Natural killer cell (primary cell): ENCODE results near the gene SPDYE4. TPM values are rescaled to one million over a fixed set of nuclear protein-coding genes. Genes with fewer than 3 reads are reported as not detected.

ENCODE experiments used
- ATAC-seq, 3 donors: fragments of 150-1000 bp in 2 of 3; fragments of 200-7000 bp in 1 of 3; cut with Tn5 transposase; 1 replicate in 1 of 3; 2 replicates in 2 of 3; pipeline ENCODE4 v1.10.0; 2021; ENCODE audit warnings: mild to moderate bottlenecking in 2 of 3, moderate library complexity in 2 of 3
- DNase-seq, 2 donors: peaks; one replicate each; pipeline versions ENCODE4 v3.0.0 to v3.0.0-alpha.2; 2013 to 2021; ENCODE audit warnings: mixed read lengths in 1 of 2
- H3K27ac ChIP-seq: one replicate; pipeline ENCODE4 v1.5.1; 2013; ENCODE audit warnings: mild to moderate bottlenecking, low read length
- H3K27me3 ChIP-seq: one replicate; pipeline ENCODE4 v1.6.1; 2013; ENCODE audit warnings: low read length; ENCODE audit not compliant: control insufficient read depth, insufficient read depth
- H3K36me3 ChIP-seq: one replicate; pipeline ENCODE4 v1.6.1; 2013; ENCODE audit warnings: low read length; ENCODE audit not compliant: control insufficient read depth, insufficient read depth
- H3K4me1 ChIP-seq: one replicate; pipeline ENCODE4 v1.6.1; 2013; ENCODE audit warnings: low read length; ENCODE audit not compliant: control insufficient read depth, insufficient read depth
- H3K4me3 ChIP-seq: one replicate; pipeline ENCODE4 v1.5.1; 2013; ENCODE audit warnings: low read length
- H3K9me3 ChIP-seq: one replicate; pipeline ENCODE4 v1.6.1; 2013; ENCODE audit warnings: low read length; ENCODE audit not compliant: control insufficient read depth, insufficient read depth
- H3K27ac Mint-ChIP-seq, 2 donors: one replicate each; pipeline ENCODE4 v1.8.0; 2022; ENCODE audit warnings: mild to moderate bottlenecking in 2 of 2, mixed read lengths in 2 of 2, moderate library complexity in 1 of 2
- H3K27me3 Mint-ChIP-seq, 2 donors: one replicate each; pipeline ENCODE4 v1.8.0; 2022; ENCODE audit warnings: low read depth in 2 of 2, mixed read lengths in 2 of 2
- H3K36me3 Mint-ChIP-seq: one replicate; pipeline ENCODE4 v1.8.0; 2022; ENCODE audit warnings: mixed read lengths
- H3K4me1 Mint-ChIP-seq, 2 donors: one replicate each; pipeline ENCODE4 v1.8.0; 2022; ENCODE audit warnings: mixed read lengths in 2 of 2
- H3K4me3 Mint-ChIP-seq: one replicate; pipeline ENCODE4 v1.8.0; 2022; ENCODE audit warnings: mild to moderate bottlenecking, moderate library complexity, mixed read lengths
- H3K9me3 Mint-ChIP-seq, 2 donors: one replicate each; pipeline ENCODE4 v1.8.0; 2022; ENCODE audit warnings: mixed read lengths in 2 of 2
- CTCF ChIP-seq: fragments of 200-600 bp; IDR thresholded peaks from one replicate; pipeline ENCODE4 v1.8.0; 2022; ENCODE audit warnings: antibody characterized with exemption
- WGBS: methylation state at CpG from one replicate; pipeline ENCODE4 v1.1.7; 2013; ENCODE audit warnings: missing lambda C conversion rate; ENCODE audit not compliant: insufficient coverage; 5-methylcytosine and 5-hydroxymethylcytosine counted together
- intact Hi-C: fragments of 100-400 bp; cut with micrococcal nuclease; formaldehyde crosslinking; loops from one replicate; pipeline ENCODE4 v1.14.2; 2022
- total RNA-seq, 4 donors: library from RNA; stranded (reverse); fragments of 120-200 nt in 1 of 4; gene quantifications; one replicate each; pipeline versions ENCODE4 v1.2.3 to v1.2.4, GENCODE V29; 2013 to 2022

Gene SPDYE4
- total RNA-seq, 3 donors from 2014 or later (not counting 1 experiment from before 2014, with no cell fraction given), result not detected

GRCh38 chr17:8757189-8757588 lies 1.2 kb downstream of the SPDYE4 start:
- ATAC-seq (no peak), DNase-seq (no peak)
- Mint-ChIP-seq H3K9me3 (no peaks in the 10 kb centered on the region), H3K27me3 (peaks cover 21 to 22% of the 10 kb centered on the region in 2 donors), H3K4me1 (no peaks in the 10 kb centered on the region), H3K27ac (no peak overlapping the region), H3K36me3 (no peaks in the 10 kb centered on the region), H3K4me3 (no peak overlapping the region)
- Histone ChIP-seq H3K27me3 (no peaks in the 10 kb centered on the region), H3K36me3 (no peaks in the 10 kb centered on the region), H3K27ac (no peak overlapping the region), H3K9me3 (no peaks in the 10 kb centered on the region), H3K4me1 (no peaks in the 10 kb centered on the region), H3K4me3 (no peak overlapping the region)
- TF ChIP-seq CTCF, result no peak
- intact Hi-C loops, result no loop called here
- 94% methylated on average over 13 of the region's 13 CpGs for WGBS

GRCh38 chr17:8755590-8756255 lies 2.6 kb downstream of the SPDYE4 start:
- ATAC-seq (no peak), DNase-seq (no peak)
- no peaks in the 10 kb centered on the region for H3K9me3 Mint-ChIP-seq
- TF ChIP-seq CTCF, result no peak
- H3K36me3 Mint-ChIP-seq, result no peaks in the 10 kb centered on the region
- Histone ChIP-seq H3K27me3 (no peaks in the 10 kb centered on the region), H3K9me3 (no peaks in the 10 kb centered on the region), H3K4me3 (no peak overlapping the region), H3K36me3 (no peaks in the 10 kb centered on the region), H3K4me1 (no peaks in the 10 kb centered on the region), H3K27ac (no peak overlapping the region)
- intact Hi-C loops, result no loop called here
- H3K4me1 Mint-ChIP-seq, result no peaks in the 10 kb centered on the region
- 90% methylated on average over 12 of the region's 12 CpGs for WGBS
- H3K27me3 Mint-ChIP-seq, result peaks cover 10 to 21% of the 10 kb centered on the region in 2 donors
- no peak overlapping the region for H3K27ac Mint-ChIP-seq
- H3K4me3 Mint-ChIP-seq, result no peak overlapping the region

GRCh38 chr17:8754890-8755289 lies 3.5 kb downstream of the SPDYE4 start:
- Histone ChIP-seq H3K27me3 (no peaks in the 10 kb centered on the region), H3K9me3 (no peaks in the 10 kb centered on the region), H3K4me1 (no peaks in the 10 kb centered on the region), H3K36me3 (no peaks in the 10 kb centered on the region), H3K4me3 (no peak overlapping the region), H3K27ac (no peak overlapping the region)
- Mint-ChIP-seq H3K27me3 (peaks cover 10 to 21% of the 10 kb centered on the region in 2 donors), H3K9me3 (no peaks in the 10 kb centered on the region), H3K4me1 (no peaks in the 10 kb centered on the region), H3K27ac (no peak overlapping the region), H3K36me3 (no peaks in the 10 kb centered on the region), H3K4me3 (no peak overlapping the region)
- no peak for TF ChIP-seq CTCF
- ATAC-seq (no peak), DNase-seq (no peak)
- WGBS, result 83% methylated on average over 8 of the region's 8 CpGs
- intact Hi-C loops, result no loop called here

GRCh38 chr17:8753976-8754440 lies 4.3 kb downstream of the SPDYE4 start:
- Histone ChIP-seq H3K4me3 (no peak overlapping the region), H3K9me3 (no peaks in the 10 kb centered on the region), H3K4me1 (no peaks in the 10 kb centered on the region), H3K36me3 (no peaks in the 10 kb centered on the region), H3K27ac (no peak overlapping the region), H3K27me3 (no peaks in the 10 kb centered on the region)
- ATAC-seq (no peak), DNase-seq (peak in 1 of 2 donors; percentile 27)
- Mint-ChIP-seq H3K9me3 (no peaks in the 10 kb centered on the region), H3K36me3 (no peaks in the 10 kb centered on the region), H3K4me1 (no peaks in the 10 kb centered on the region), H3K27ac (no peak overlapping the region), H3K27me3 (peaks cover 10 to 21% of the 10 kb centered on the region in 2 donors), H3K4me3 (no peak overlapping the region)
- WGBS, result 100% methylated on average over 1 of the region's 1 CpG
- intact Hi-C loops, result no loop called here
- TF ChIP-seq CTCF, result no peak
